Endothelial cell of umbilical vein (primary cell): ENCODE results near the gene GEMIN5. TPM values are rescaled to one million over a fixed set of nuclear protein-coding genes. Genes with fewer than 3 reads are reported as not detected.
"Not testable (repeated sequence)": the region's sequence is repeated elsewhere in the genome, so short reads cannot be mapped to it uniquely, and the experiment has no call there.

Experiments
- BruUV-seq: library from RNA; stranded (reverse); fragments of 400-500 nt; replicated peaks from 2 replicates; lab custom pipeline; 2021; lab: Mats Ljungman, UMichigan
- CTCF ChIA-PET: fragments of 300-600, 350-600 bp; sonication (Branson Sonifier 250); formaldehyde crosslinking; loops from one replicate; lab custom pipeline; 2021; ENCODE audit warnings: antibody characterized with exemption, inconsistent platforms; lab: Charles Lee
- POLR2A ChIA-PET: fragments of 300-600, 350-600 bp; sonication (Branson Sonifier 250); formaldehyde crosslinking; loops from one replicate; lab custom pipeline; 2021; ENCODE audit warnings: antibody characterized with exemption, inconsistent platforms; lab: Charles Lee
- DNase-seq: peaks from one replicate; pipeline ENCODE4 v3.0.0-alpha.2; 2011; ENCODE audit warnings: low read depth, low spot score
- FAIRE-seq: peaks from 2 replicates; lab custom pipeline; 2011; peaks lifted over from hg19 to GRCh38; lab: Jason Lieb, UNC
- H2AFZ ChIP-seq: 2 replicates; pipeline ENCODE4 v1.6.0; 2012; ENCODE audit warnings: low read depth, low read length, control low read depth, inconsistent platforms
- H3K27ac ChIP-seq: 2 replicates; pipeline ENCODE4 v1.5.1; 2011; ENCODE audit warnings: low read depth, mild to moderate bottlenecking, control low read depth, low read length, moderate library complexity; ENCODE audit not compliant: insufficient read depth
- H3K27me3 ChIP-seq, 2 experiments: 2 replicates each; pipeline versions ENCODE4 v1.6.0 to v1.6.1; 2011; ENCODE audit warnings: low read length in 2 of 2, mixed read lengths in 1 of 2; ENCODE audit not compliant: control insufficient read depth in 2 of 2, insufficient read depth in 2 of 2
- H3K36me3 ChIP-seq, 2 experiments: 2 replicates in 1 of 2; 3 replicates in 1 of 2; pipeline ENCODE4 v1.5.1; 2011; ENCODE audit warnings: low read length in 2 of 2, mild to moderate bottlenecking in 1 of 2, moderate library complexity in 1 of 2; ENCODE audit not compliant: control insufficient read depth in 2 of 2, insufficient read depth in 2 of 2; ENCODE audit errors: extremely low read depth in 1 of 2
- H3K4me1 ChIP-seq: 3 replicates; pipeline ENCODE4 v1.5.1; 2011; ENCODE audit warnings: mild to moderate bottlenecking, low read length; ENCODE audit not compliant: control insufficient read depth, insufficient read depth; ENCODE audit errors: extremely low read depth
- H3K4me2 ChIP-seq: 2 replicates; pipeline ENCODE4 v1.6.1; 2011; ENCODE audit warnings: low read length, control low read depth, mixed read lengths; ENCODE audit not compliant: insufficient read depth
- H3K4me3 ChIP-seq, 3 experiments: fragments of 200-600 bp in 1 of 3; sonication (generic), shearing (Covaris generic) in 1 of 3; replicated peaks in 1 of 3; 2 replicates each; pipeline ENCODE4 v1.5.1; 2011 to 2016; ENCODE audit warnings: control low read depth in 3 of 3, low read length in 3 of 3, mild to moderate bottlenecking in 2 of 3, inconsistent platforms in 1 of 3, low read depth in 1 of 3, moderate library complexity in 1 of 3; ENCODE audit not compliant: insufficient read depth in 1 of 3
- H3K79me2 ChIP-seq: 2 replicates; pipeline ENCODE4 v1.6.0; 2012; ENCODE audit warnings: low read length, inconsistent platforms; ENCODE audit not compliant: control insufficient read depth, insufficient read depth
- H3K9ac ChIP-seq: replicated peaks from 2 replicates; pipeline ENCODE3; 2011; ENCODE audit warnings: low read length, control low read depth; ENCODE audit not compliant: insufficient read depth; ENCODE audit errors: extremely low read depth
- H3K9me1 ChIP-seq: replicated peaks from 3 replicates; pipeline ENCODE4 v1.6.0; 2011; ENCODE audit warnings: mild to moderate bottlenecking, low read length; ENCODE audit not compliant: control insufficient read depth, insufficient read depth; ENCODE audit errors: extremely low read depth
- H3K9me3 ChIP-seq: replicated peaks from 2 replicates; pipeline ENCODE4 v1.5.1; 2012; ENCODE audit warnings: low read length, inconsistent platforms; ENCODE audit not compliant: control insufficient read depth, insufficient read depth
- H4K20me1 ChIP-seq: replicated peaks from 2 replicates; pipeline ENCODE3; 2011; ENCODE audit warnings: mild to moderate bottlenecking, low read length; ENCODE audit not compliant: control insufficient read depth, insufficient read depth; ENCODE audit errors: extremely low read depth
- GATA2 ChIP-seq: IDR thresholded peaks from 2 replicates; pipeline ENCODE4 v1.7.0; 2011; ENCODE audit warnings: low read depth, mild to moderate bottlenecking, moderate library complexity, mixed read lengths, low read length; ENCODE audit not compliant: insufficient read length, insufficient read depth
- POLR2A ChIP-seq: IDR thresholded peaks from 2 replicates; pipeline ENCODE4 v1.6.1; 2012; ENCODE audit warnings: low read depth, mild to moderate bottlenecking, control low read depth, low read length
- POLR2AphosphoS5 ChIP-seq: IDR thresholded peaks from 2 replicates; pipeline ENCODE4 v1.6.1; 2012; ENCODE audit warnings: low read depth, mild to moderate bottlenecking, control low read depth, low read length, moderate library complexity; ENCODE audit not compliant: insufficient read depth
- dilution Hi-C: fragments of 300-500 bp; cut with MboI; formaldehyde crosslinking; loops from one replicate; pipeline ENCODE4 v1.15.0; 2019; ENCODE audit warnings: low sequenced_read_pairs; ENCODE audit not compliant: extremely low pct_ligation_motif_present
- intact Hi-C: fragments of 100-400 bp; cut with micrococcal nuclease; formaldehyde crosslinking; loops from one replicate; pipeline ENCODE4 v1.10.0; 2022
- polyA plus RNA-seq, 4 experiments: library from polyadenylated mRNA; depleted of rRNA in 3 of 4; stranded (reverse) in 3 of 4; unstranded in 1 of 4; fragments of >200 nt; gene quantifications; 2 replicates each; pipeline versions ENCODE4 v1.2.1 to v1.2.3, GENCODE V29; 2011 to 2012; ENCODE audit warnings: missing spikeins in 1 of 4
- total RNA-seq: library from RNA; stranded (reverse); gene quantifications from 2 replicates; pipeline ENCODE4 v1.2.3, GENCODE V29; 2021

Gene GEMIN5
- total and polyA plus RNA-seq, 2 donors (not counting 3 experiments of a cell fraction or from before 2014, with no cell fraction given), result 7.2 to 23.1 TPM

- ChIA-PET CTCF (interaction anchor here (1.0 to 2.5 kb wide), 6 partner anchors 9 to 266 kb away, joined by 3 to 9 read pairs (median 4); no protein-coding TSS in a partner anchor), POLR2A (no interaction called here)
- no peaks in the 10 kb centered on the region for H3K9me3 ChIP-seq
- H3K4me3 ChIP-seq, result no peak overlapping the region
- H3K79me2 ChIP-seq, result no peaks in the 10 kb centered on the region
- no peaks in the 10 kb centered on the region for H3K27me3 ChIP-seq
- FAIRE-seq (no peak), DNase-seq (no peak)
- intact Hi-C loops, result no loop called here
- no peaks in the 10 kb centered on the region for H3K4me1 ChIP-seq
- H4K20me1 ChIP-seq, result no peaks in the 10 kb centered on the region
- TF ChIP-seq POLR2AphosphoS5 (no peak), POLR2A (no peak), GATA2 (no peak)
- H2AFZ ChIP-seq, result no peak overlapping the region
- dilution Hi-C loops, result no loop called here
- no peak overlapping the region for H3K9ac ChIP-seq
- no peaks in the 10 kb centered on the region for H3K9me1 ChIP-seq
- no TSS peak for BruUV-seq
- H3K27ac ChIP-seq, result no peak overlapping the region
- peaks cover 2 to 12% of the 10 kb centered on the region in 2 experiments for H3K36me3 ChIP-seq
- no peak overlapping the region for H3K4me2 ChIP-seq
Observed at GRCh38 chr5:154916874-154917273, 21.1 kb downstream of the GEMIN5 start.

GRCh38 chr5:154905601-154906000 is 32.4 kb downstream of the GEMIN5 start:
- H3K4me1 ChIP-seq, FAIRE-seq, H3K4me2 ChIP-seq, H3K9ac ChIP-seq, BruUV-seq, H3K79me2 ChIP-seq, intact Hi-C loops, H3K9me1 ChIP-seq, H3K27ac ChIP-seq, H3K4me3 ChIP-seq, DNase-seq, H3K9me3 ChIP-seq, H3K27me3 ChIP-seq, dilution Hi-C loops, CTCF ChIA-PET, H4K20me1 ChIP-seq, H2AFZ ChIP-seq: not testable (repeated sequence)
- H3K36me3 ChIP-seq, result peaks cover 13 to 21% of the 10 kb centered on the region in 2 experiments
- POLR2A ChIA-PET, result interaction anchor here (0.6 kb wide), 1 partner anchor 144 kb away, joined by 3 read pairs; no protein-coding TSS in a partner anchor
